Measurements from ENCODE around the gene NBEA.
"Not testable (repeated sequence)": the region's sequence is repeated elsewhere in the genome, so short reads cannot be mapped to it uniquely, and the experiment has no call there.

The NBEA gene

GRCh38 chr13:35408285-35408684 is 466.2 kb downstream of the NBEA start:
- DNase-seq = not testable (repeated sequence)

DNA sequence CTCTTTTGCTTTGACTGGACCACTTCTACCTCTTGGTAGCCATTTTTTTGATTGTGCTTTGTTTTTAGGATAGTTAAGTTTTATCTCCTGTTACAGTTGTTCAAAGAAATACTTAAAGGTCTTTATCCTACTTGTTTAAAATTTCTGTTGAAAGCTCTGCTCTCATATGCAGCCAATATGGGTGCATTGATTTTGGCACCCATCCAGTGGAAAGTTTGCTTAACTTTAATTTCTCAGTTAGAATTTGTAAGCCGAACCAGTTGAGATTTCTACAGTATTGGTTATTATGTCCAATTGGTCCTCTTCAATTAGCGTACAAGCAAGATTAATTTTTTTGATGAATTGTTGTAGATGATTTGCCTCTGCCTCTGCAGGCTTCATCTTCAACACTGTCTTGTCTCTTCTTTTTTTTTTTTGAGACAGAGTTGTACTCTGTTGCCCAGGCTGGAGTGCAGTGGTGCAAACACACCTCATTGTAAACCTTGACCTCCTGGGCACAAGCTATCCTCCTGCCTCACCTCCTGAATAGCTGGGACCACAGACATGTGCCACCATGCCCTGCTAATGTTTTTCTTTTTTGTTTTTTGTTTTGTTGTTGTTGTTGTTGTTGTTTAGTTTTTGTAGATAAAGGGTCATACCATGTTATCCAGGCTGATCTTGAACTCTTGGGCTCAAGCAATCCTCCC is 469.1 kb downstream of the NBEA start:
- DNase-seq = no peak

DNA sequence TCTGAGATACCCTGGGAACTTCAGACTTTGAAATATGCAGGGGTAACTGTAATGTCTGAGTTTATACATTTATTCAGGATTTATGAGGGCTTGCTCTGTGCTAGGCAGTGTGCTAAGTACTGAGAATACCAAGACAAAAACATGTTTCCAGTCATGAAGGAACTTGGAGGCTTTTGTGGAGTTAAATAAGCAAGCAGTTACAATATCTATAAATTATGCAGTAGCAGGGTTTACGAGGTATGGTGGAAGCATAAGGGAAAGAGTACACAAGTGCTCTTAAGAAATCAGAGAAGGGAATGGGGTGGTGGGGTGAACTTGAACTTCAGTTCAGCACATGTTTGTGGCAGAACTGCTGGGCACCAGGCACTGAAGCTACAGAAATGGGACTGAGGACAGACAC is 506.4 kb downstream of the NBEA start:
- DNase-seq = no peak

GRCh38 chr13:35449821-35450220 is 507.8 kb downstream of the NBEA start:
- DNase-seq = no peak

GRCh38 chr13:35455022-35455421 is 513.0 kb downstream of the NBEA start:
- no peak for DNase-seq

GRCh38 chr13:35457258-35457657 is 515.2 kb downstream of the NBEA start:
- no peak for DNase-seq

DNA sequence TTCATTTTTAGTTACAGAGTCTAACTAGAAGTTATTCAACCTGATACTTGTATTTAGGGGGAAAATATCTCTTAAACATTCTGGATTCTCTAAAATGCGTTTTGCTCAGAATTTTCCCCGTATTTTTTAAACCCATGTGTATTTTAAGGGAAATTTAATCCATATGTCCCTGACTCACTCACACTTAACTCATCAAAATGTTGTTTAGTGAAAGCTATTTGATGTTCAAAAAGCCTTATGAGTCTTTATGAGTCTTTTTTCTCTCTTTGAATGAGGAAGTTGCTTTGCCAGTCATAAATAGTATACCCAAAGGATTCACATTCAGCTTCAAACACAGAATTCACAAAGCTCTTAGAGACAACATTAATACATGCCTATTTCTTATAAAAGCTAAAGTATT is 518.0 kb downstream of the NBEA start:
- no peak for DNase-seq

- DNase-seq = no peak
These were observed 523.3 kb downstream of the NBEA start for GRCh38 chr13:35465371-35465770.

- DNase-seq = no peak
These were observed 526.1 kb downstream of the NBEA start for GRCh38 chr13:35468195-35468594.

DNA sequence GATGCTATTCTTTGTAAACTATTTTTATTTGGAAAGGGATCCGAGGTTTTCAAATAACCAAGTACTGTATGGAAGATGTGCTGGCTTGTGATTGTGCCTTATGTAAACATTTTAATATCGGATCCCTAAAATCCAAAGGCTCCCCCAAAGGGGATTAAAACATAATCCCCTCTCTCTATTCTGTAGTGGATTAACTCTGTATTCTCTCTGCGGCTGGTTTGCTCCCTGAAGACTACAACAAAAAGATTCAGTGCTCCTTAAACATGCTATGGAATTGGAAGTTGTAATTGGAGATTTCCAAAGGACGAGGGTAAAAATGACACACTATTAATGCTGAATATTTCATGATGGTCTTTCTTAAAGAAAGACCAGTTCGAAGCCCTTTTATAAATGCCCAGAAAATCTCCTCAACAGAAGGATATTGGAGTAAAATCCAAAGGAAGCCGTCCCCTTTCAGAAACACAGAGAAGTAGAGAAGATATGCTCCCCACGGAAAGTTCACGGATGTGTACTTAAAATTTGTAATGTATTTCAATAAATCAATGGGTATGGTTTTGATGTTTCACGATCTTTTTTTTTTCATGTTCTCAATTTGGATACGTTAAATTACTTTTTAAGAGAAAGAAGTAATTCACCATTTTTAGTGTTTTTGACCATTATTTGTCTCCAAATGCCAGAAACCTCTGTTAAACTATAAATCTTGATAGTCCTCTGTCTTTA is 527.9 kb downstream of the NBEA start:
- no peak for DNase-seq

DNA sequence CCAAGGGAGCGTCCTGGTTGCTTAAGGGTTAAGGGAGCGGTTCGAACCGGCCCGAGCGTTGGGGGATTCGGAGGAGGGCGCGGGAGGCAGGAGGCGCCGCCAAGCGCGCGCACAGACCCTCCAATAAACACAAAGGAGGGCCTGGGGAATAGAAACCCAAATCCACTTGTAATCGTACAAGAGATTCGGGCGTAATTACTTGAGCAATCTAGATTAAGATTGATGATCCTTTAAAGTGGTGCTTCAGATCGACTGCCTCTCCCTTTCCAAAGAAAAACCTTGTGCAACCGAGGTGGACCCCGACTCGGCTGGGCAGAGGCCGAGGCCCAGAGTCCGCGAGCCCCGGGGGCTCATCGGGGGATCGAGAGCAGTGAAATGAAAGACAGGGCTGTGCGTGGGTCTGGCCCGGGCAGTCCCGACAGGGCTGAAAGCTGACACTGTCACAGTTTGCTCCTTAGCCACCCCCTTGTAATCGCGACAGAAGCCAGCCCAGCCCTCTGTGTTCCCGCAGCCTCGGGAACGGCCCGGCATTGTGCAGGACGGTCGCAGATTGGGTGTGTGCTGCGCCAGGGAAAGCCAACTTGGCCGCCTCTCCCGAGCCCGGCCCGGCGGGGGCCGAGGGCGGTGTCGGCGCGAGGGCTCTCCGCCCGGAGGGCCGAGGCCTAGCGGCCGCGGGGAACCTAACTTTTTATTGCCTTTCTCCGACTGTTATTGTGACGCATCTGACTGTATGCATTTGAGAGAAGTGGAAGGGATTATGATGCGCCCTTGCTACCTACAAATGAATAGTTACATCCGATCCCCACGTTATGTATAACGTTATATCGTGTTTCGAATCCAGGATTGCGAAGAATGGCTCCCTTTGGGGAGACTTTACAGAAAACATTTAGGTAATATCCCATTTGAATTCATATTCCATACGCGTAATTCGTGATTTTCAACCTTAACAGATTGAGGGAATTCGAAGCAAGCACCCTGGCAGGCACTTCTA is 528.9 kb downstream of the NBEA start:
- DNase-seq = no peak

DNA sequence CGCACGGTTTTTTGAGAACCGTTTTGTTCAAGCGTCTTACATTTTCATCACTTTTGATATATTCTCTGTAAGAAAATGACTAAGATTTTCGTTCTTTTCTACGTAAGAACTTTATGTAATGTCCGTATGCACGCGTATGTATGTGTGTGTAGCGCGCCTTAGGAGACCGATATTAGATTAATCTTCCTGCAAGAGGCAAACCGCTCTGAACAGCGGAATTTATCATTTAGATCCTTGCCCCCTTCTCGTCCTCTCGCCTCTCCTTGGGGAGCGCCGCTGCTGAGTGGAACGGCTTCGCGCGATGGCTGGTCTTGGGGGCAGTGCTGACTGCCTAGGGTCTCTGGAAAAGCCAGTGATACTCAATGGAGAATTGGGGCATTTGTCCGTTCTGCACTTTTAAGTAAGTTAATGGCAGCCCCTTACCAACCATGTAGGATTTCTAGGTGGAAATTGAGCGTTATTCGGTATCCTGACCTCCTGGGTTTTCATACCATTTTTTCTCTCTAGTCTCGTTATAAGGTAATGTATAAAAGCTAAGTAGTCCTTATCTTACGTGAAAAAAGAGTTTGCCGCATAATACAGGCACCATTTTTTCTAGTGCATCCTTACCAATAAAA is 529.7 kb downstream of the NBEA start:
- no peak for DNase-seq

DNA sequence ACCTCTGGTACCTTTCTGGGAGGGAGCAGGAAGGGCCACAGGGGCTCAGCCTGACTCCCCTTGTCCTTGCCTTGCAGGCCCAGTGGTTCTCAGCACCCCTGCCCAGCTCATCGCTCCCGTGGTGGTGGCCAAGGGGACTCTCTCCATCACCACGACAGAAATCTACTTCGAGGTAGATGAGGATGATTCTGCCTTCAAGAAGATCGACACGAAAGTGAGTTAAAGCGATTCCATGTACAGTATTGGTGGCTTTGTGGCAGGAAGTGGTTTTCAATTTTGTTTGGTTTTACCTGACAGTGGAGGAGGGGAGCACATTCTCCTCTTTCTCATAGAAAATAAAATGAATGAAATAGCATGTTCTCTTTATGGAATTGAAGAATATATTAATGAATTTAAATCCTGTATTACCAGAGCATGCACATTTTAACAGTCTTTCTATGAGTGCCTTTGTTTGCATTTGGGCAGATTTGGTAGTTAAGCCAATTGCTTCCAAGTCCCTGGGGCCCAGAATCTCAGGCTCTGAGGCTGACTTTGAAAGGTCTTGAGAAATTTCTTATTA is 530.3 kb downstream of the NBEA start:
- DNase-seq = no peak

DNA sequence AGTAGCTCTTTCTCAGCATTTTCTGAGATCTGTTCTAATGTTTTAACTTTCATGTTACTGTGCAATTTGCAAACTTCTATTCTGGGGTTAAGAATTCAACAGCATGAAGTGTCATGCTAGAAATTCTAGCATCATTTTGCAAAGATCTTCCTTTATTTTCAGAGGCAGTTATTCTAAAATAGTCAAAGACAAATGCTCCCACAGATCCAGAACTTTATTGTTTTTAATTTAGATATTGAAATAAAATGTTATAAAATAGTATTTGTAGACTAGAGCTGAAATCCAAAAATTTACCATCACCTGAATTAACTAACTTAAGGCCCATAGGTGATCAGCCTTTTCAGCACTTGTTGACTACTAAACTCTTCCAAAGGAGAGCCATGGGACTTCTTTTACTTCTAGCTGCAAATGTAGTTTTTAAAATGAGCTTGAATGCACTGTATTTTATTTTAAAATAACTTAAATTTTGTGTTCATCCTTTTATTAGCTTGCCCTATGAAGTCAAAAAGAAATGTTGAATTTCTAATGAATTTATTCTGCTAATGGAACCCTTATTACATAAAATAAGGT is 531.2 kb downstream of the NBEA start:
- DNase-seq = no peak

DNA sequence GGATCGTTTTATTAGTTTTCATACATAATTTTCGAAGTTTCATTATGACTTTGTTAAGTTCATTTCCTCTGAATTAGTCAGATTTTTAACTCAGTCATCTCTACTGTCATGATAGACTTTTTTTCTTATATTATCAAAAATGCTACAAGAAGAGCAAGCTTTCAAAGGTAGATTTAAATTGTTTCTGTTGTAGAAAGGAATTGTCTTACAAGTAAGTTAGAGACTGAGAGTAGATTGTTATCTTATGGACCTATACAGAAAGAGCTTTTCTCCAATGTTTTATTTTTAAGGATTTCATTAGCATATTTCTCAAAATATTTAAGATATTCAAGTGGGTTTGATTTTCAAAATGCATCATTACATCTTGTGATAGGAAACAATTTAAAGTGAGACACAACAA is 531.7 kb downstream of the NBEA start:
- no peak for DNase-seq

GRCh38 chr13:35474496-35475211 is 532.6 kb downstream of the NBEA start:
- DNase-seq = no peak

DNA sequence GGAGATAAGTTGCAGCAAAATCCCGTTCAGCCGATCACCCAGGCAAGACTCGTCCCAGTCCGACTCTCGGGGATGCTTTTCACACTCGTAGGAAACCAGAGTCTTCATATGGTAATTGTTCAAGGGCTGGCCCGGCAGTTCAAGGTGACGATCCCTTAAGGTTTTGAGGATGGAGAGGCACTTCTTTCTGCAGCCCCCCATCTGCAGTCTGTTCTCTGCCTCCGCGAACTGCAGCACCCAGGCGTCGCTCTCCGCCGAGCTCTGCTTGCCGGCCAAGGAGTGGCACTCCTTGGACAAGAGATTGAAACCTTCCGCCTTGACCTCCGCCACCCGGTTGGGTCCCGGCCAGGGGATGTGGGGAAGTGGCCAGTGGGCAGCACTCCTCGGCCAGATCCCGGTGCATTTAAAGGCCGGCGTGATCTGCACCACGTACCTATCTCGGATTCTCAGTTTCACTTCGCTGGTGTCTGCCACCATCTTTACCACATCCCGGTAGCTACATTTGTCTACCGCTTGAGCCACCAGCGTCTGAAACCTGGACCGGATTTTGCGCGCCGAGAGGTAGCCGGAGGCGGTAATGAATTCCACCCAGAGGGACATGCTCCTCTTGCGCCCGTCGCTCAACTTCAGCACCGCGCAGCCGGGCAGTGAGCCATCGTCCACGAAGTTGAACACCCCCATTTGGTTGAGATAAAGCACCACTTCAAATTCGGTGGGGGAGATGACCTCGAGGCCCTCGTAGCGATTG is 533.3 kb downstream of the NBEA start:
- DNase-seq = no peak

- no peak for DNase-seq
These were observed 534.2 kb downstream of the NBEA start, which contains the start of gene MAB21L1 for GRCh38 chr13:35475960-35476943. TSS of gene MAB21L1 (minus strand) at chr13:35476689. CDS start at chr13:35476138, 551 bp downstream.

- no peak for DNase-seq
These were observed 535.4 kb downstream of the NBEA start for GRCh38 chr13:35477386-35477946.
